Mucosa of descending colon (tissue), 3 donors: ENCODE results near the gene COL2A1. TPM values are rescaled to one million over a fixed set of nuclear protein-coding genes. Genes with fewer than 3 reads are reported as not detected.

ENCODE experiments used
- ATAC-seq: fragments of 200-7000 bp; cut with Tn5 transposase; one replicate; pipeline ENCODE4 v1.9.1; 2020; ENCODE audit warnings: mild to moderate bottlenecking, moderate library complexity
- DNase-seq, 3 donors: peaks; one replicate each; pipeline ENCODE4 v3.0.0-alpha.2; 2020
- H3K36me3 ChIP-seq: fragments of 200-600 bp; one replicate; pipeline ENCODE4 v1.8.0; 2021; ENCODE audit warnings: low read depth, mild to moderate bottlenecking
- H3K4me1 ChIP-seq: fragments of 200-600 bp; one replicate; pipeline ENCODE4 v1.8.0; 2021; ENCODE audit warnings: low read depth, mild to moderate bottlenecking
- H3K4me3 ChIP-seq: fragments of 200-600 bp; one replicate; pipeline ENCODE4 v1.8.0; 2021; ENCODE audit warnings: mild to moderate bottlenecking
- H3K9me3 ChIP-seq: fragments of 200-600 bp; one replicate; pipeline ENCODE4 v1.8.0; 2021; ENCODE audit warnings: mild to moderate bottlenecking
- CTCF ChIP-seq: fragments of 200-600 bp; IDR thresholded peaks from one replicate; pipeline ENCODE4 v1.8.0; 2022; ENCODE audit warnings: antibody characterized with exemption, mild to moderate bottlenecking
- intact Hi-C, 2 donors: fragments of 100-400 bp; cut with DNase I in 1 of 2; cut with micrococcal nuclease in 1 of 2; formaldehyde crosslinking; loops; one replicate each; pipeline versions ENCODE4 v1.11.0 to v1.11.1; 2022; cut with DNase I, micrococcal nuclease
- total RNA-seq, 3 donors: library from RNA; stranded (reverse); fragmentation: NEBNext Ultra II Directional in 2 of 3; extraction: Animal tissue kit (Norgen Biotek cat#: 25700) in 2 of 3; gene quantifications; one replicate each; pipeline versions ENCODE4 v1.2.1 to v1.2.4, GENCODE V29; 2021 to 2023
- donor health status: DM: no; HTN: no; CAD: no; lungs with moderate emphysema.
- donor health status: DM: no; HTN: no; CAD: no.
- donor health status: DM: no; HTN: yes; CAD: no.

The COL2A1 gene
- total RNA-seq, 3 donors from 2014 or later, result 0.19 to 1.5 (median 1.2) TPM

GRCh38 chr12:47987411-47988072, 16.7 kb downstream of the COL2A1 start:
- Histone ChIP-seq H3K9me3 (no peaks in the 10 kb centered on the region), H3K36me3 (no peaks in the 10 kb centered on the region), H3K4me3 (no peak overlapping the region), H3K4me1 (no peaks in the 10 kb centered on the region)
- ATAC-seq (no peak), DNase-seq (peak in 1 of 3 donors; percentile 20)
- TF ChIP-seq CTCF, result no peak
- intact Hi-C loops, result no loop called here

- DNase-seq, result peak in 1 of 3 donors; percentile 13
Observed at GRCh38 chr12:47986832-47987231, 17.4 kb downstream of the COL2A1 start.

GRCh38 chr12:47986291-47986660, 18.0 kb downstream of the COL2A1 start:
- TF ChIP-seq CTCF, result no peak
- Histone ChIP-seq H3K9me3 (no peaks in the 10 kb centered on the region), H3K4me1 (peaks cover 6% of the 10 kb centered on the region), H3K4me3 (no peak overlapping the region), H3K36me3 (no peaks in the 10 kb centered on the region)
- DNase-seq, result peak in 1 of 3 donors; percentile 4
- intact Hi-C loops, result no loop called here
- ATAC-seq, result no peak

More at GRCh38 chr12:47986832-47987231, 17.4 kb downstream of the COL2A1 start:
- TF ChIP-seq CTCF, result no peak
- Histone ChIP-seq H3K9me3 (no peaks in the 10 kb centered on the region), H3K4me1 (peaks cover under 1% of the 10 kb centered on the region), H3K36me3 (no peaks in the 10 kb centered on the region), H3K4me3 (no peak overlapping the region)
- intact Hi-C loops, result no loop called here
- ATAC-seq, result no peak

- no peak for TF ChIP-seq CTCF
- Histone ChIP-seq H3K36me3 (no peaks in the 10 kb centered on the region), H3K4me1 (peaks cover 8% of the 10 kb centered on the region), H3K4me3 (no peak overlapping the region), H3K9me3 (no peaks in the 10 kb centered on the region)
- intact Hi-C loops, result no loop called here
- DNase-seq, result no peak
- no peak for ATAC-seq
Observed at GRCh38 chr12:47985596-47986290, 18.5 kb downstream of the COL2A1 start.

GRCh38 chr12:47984331-47984801, 19.9 kb downstream of the COL2A1 start:
- intact Hi-C loops, result no loop called here

More at GRCh38 chr12:47984331-47984801, 19.9 kb downstream of the COL2A1 start:
- DNase-seq (no peak), ATAC-seq (no peak)
- no peak for TF ChIP-seq CTCF
- Histone ChIP-seq H3K36me3 (no peaks in the 10 kb centered on the region), H3K4me3 (no peak overlapping the region), H3K4me1 (peaks cover 8% of the 10 kb centered on the region), H3K9me3 (no peaks in the 10 kb centered on the region)
